Vagina (tissue), 2 donors: ENCODE data around the gene CERCAM. TPM values are rescaled to one million over a fixed set of nuclear protein-coding genes. Genes with fewer than 3 reads are reported as not detected.
A peak's percentile ranks its signal among the peaks of the same experiment; 100 is the strongest.
"Not testable (repeated sequence)": the region's sequence is repeated elsewhere in the genome, so short reads cannot be mapped to it uniquely, and the experiment has no call there.

Source experiments
- DNase-seq, 2 donors: peaks; one replicate each; pipeline ENCODE4 v3.0.0-alpha.2; 2017; ENCODE audit errors: extremely low spot score in 2 of 2
- H3K27ac ChIP-seq: fragments of 200-600 bp; sonication (generic); one replicate; pipeline ENCODE4 v1.5.1; 2019
- H3K27me3 ChIP-seq: fragments of 200-600 bp; sonication (generic); one replicate; pipeline ENCODE4 v1.5.1; 2019
- H3K36me3 ChIP-seq, 2 donors: fragments of 200-600 bp; sonication (generic); one replicate each; pipeline ENCODE4 v1.5.1; 2017 to 2019
- H3K4me1 ChIP-seq: fragments of 200-600 bp; sonication (generic); one replicate; pipeline ENCODE4 v1.5.1; 2019
- H3K4me3 ChIP-seq, 2 donors: fragments of 200-600 bp; sonication (generic); 1 replicate in 1 of 2; 2 replicates in 1 of 2; pipeline ENCODE4 v1.5.1; 2016 to 2019
- H3K9me3 ChIP-seq: fragments of 200-600 bp; sonication (generic); one replicate; pipeline ENCODE4 v1.5.1; 2019
- CTCF ChIP-seq, 3 experiments: fragments of 450-650 bp in 2 of 3; fragments of 200-600 bp in 1 of 3; sonication (generic) in 1 of 3; IDR thresholded peaks; one replicate each; pipeline ENCODE4 v1.5.1; 2017 to 2019; ENCODE audit warnings: antibody characterized with exemption in 3 of 3, mild to moderate bottlenecking in 2 of 3, moderate library complexity in 2 of 3
- POLR2A ChIP-seq, 2 donors: fragments of 450-650 bp; IDR thresholded peaks; one replicate each; pipeline ENCODE4 v1.6.1; 2017; ENCODE audit warnings: antibody characterized with exemption in 2 of 2, mild to moderate bottlenecking in 2 of 2, moderate library complexity in 2 of 2
- POLR2AphosphoS5 ChIP-seq, 2 donors: sonication (generic); formaldehyde crosslinking; IDR thresholded peaks; one replicate each; pipeline ENCODE4 v1.9.0; 2017; ENCODE audit warnings: antibody characterized with exemption in 2 of 2, mild to moderate bottlenecking in 2 of 2, low read depth in 1 of 2; ENCODE audit not compliant: insufficient read depth in 1 of 2
- intact Hi-C: fragments of 100-400 bp; cut with DNase I; formaldehyde crosslinking; loops from one replicate; pipeline ENCODE4 v1.15.1; 2023
- total RNA-seq: library from RNA; depleted of rRNA; stranded (reverse); fragments of >200 nt; gene quantifications from one replicate; pipeline ENCODE4 v1.2.3, GENCODE V29; 2016

Gene CERCAM
- total RNA-seq, 1 donor from 2014 or later = 36.1 TPM

GRCh38 chr9:128419061-128419925 is 1.4 kb upstream of the CERCAM start:
- no peak for DNase-seq
- H3K4me3 ChIP-seq = peak overlapping the region; percentile 67 to 85
- H3K27me3 ChIP-seq = no peaks in the 10 kb centered on the region
- intact Hi-C loops = loop anchor here (10.0 kb wide), 1 partner anchor 54 kb away; no protein-coding TSS in a partner anchor
- H3K9me3 ChIP-seq = no peaks in the 10 kb centered on the region
- peaks cover 27% of the 10 kb centered on the region for H3K4me1 ChIP-seq
- peak overlapping the region; percentile 94 for H3K27ac ChIP-seq
- H3K36me3 ChIP-seq = no peaks in the 10 kb centered on the region
- TF ChIP-seq POLR2A (IDR thresholded peaks at IDR 0.05) (no peak), POLR2AphosphoS5 (IDR thresholded peaks at IDR 0.05; ENCODE audit: insufficient read depth in 1 of 2, low read depth in 1 of 2) (no peak), CTCF (IDR thresholded peaks at IDR 0.05) (no peak)

- Histone ChIP-seq H3K27ac (peak overlapping the region; percentile 94), H3K27me3 (no peaks in the 10 kb centered on the region), H3K4me3 (peak overlapping the region; percentile 67 to 85), H3K9me3 (no peaks in the 10 kb centered on the region), H3K36me3 (no peaks in the 10 kb centered on the region), H3K4me1 (peaks cover 27% of the 10 kb centered on the region)
- no peak for DNase-seq
- TF ChIP-seq POLR2A (IDR thresholded peaks at IDR 0.05) = no peak
- peak; percentile 58 to 79 (median 70) for TF ChIP-seq CTCF (IDR thresholded peaks at IDR 0.05)
- peak in 1 of 2 donors; percentile 57 for TF ChIP-seq POLR2AphosphoS5 (IDR thresholded peaks at IDR 0.05; ENCODE audit: insufficient read depth in 1 of 2, low read depth in 1 of 2)
- intact Hi-C loops = no loop called here
These were observed 502 bp upstream of the CERCAM start for GRCh38 chr9:128420060-128420650.

- Histone ChIP-seq H3K4me1 (peaks cover 27% of the 10 kb centered on the region), H3K9me3 (no peaks in the 10 kb centered on the region), H3K4me3 (peak overlapping the region; percentile 67 to 85), H3K27ac (peak overlapping the region; percentile 94), H3K27me3 (no peaks in the 10 kb centered on the region), H3K36me3 (peaks cover 0 to 6% of the 10 kb centered on the region in 2 donors)
- intact Hi-C loops = no loop called here
- no peak for DNase-seq
- no peak for TF ChIP-seq POLR2AphosphoS5 (IDR thresholded peaks at IDR 0.05; ENCODE audit: insufficient read depth in 1 of 2, low read depth in 1 of 2)
- TF ChIP-seq CTCF (IDR thresholded peaks at IDR 0.05) = no peak
- no peak for TF ChIP-seq POLR2A (IDR thresholded peaks at IDR 0.05)
These were observed 882 bp downstream of the CERCAM start for GRCh38 chr9:128421482-128421996.

- DNase-seq, H3K36me3 ChIP-seq, intact Hi-C loops, H3K9me3 ChIP-seq, H3K27me3 ChIP-seq: not testable (repeated sequence)
- Histone ChIP-seq H3K27ac (peak overlapping the region; percentile 94), H3K4me1 (peaks cover 27% of the 10 kb centered on the region), H3K4me3 (peak overlapping the region; percentile 67 to 85)
These were observed 1.5 kb downstream of the CERCAM start for GRCh38 chr9:128422022-128422782.

- H3K4me1 ChIP-seq = peaks cover 27% of the 10 kb centered on the region
- H3K36me3 ChIP-seq = peaks cover 0 to 6% of the 10 kb centered on the region in 2 donors
- H3K4me3 ChIP-seq = no peak overlapping the region
- no peak for DNase-seq
- H3K9me3 ChIP-seq = no peaks in the 10 kb centered on the region
- intact Hi-C loops = no loop called here
- TF ChIP-seq POLR2A (IDR thresholded peaks at IDR 0.05) (no peak), CTCF (IDR thresholded peaks at IDR 0.05) (no peak), POLR2AphosphoS5 (IDR thresholded peaks at IDR 0.05; ENCODE audit: insufficient read depth in 1 of 2, low read depth in 1 of 2) (no peak)
- no peak overlapping the region for H3K27ac ChIP-seq
- no peaks in the 10 kb centered on the region for H3K27me3 ChIP-seq
These were observed 2.1 kb downstream of the CERCAM start for GRCh38 chr9:128422783-128423150.

- H3K27me3 ChIP-seq, H3K27ac ChIP-seq, H3K36me3 ChIP-seq, intact Hi-C loops, H3K4me3 ChIP-seq, H3K9me3 ChIP-seq, DNase-seq: not testable (repeated sequence)
- peaks cover 27% of the 10 kb centered on the region for H3K4me1 ChIP-seq
These were observed 2.7 kb downstream of the CERCAM start for GRCh38 chr9:128423356-128423755.
